NCI-H2029 (cell line): Measurements from ENCODE around the gene RPS21.
"Not testable (repeated sequence)": the region's sequence is repeated elsewhere in the genome, so short reads cannot be mapped to it uniquely, and the experiment has no call there.

Source experiments
- DNase-seq: peaks from one replicate; lab custom pipeline; 2025; lab: John Stamatoyannopoulos, UW

RPS21 gene

GRCh38 chr20:62426059-62426348 lies 39.1 kb downstream of the RPS21 start:
- not testable (repeated sequence) for DNase-seq

GRCh38 chr20:62426699-62427131 lies 39.8 kb downstream of the RPS21 start:
- peak; percentile 24 for DNase-seq

GRCh38 chr20:62427172-62428001 lies 40.5 kb downstream of the RPS21 start, which contains the start of gene RBBP8NL:
Gene RBBP8NL, minus strand, starts transcription at chr20:62427539. Its CDS starts 7,892 bp downstream, at chr20:62419647.
- DNase-seq: peak; percentile 84

GRCh38 chr20:62428002-62428372 lies 41.1 kb downstream of the RPS21 start:
- no peak for DNase-seq

GRCh38 chr20:62428396-62429295 lies 41.7 kb downstream of the RPS21 start:
- DNase-seq: no peak

GRCh38 chr20:62429455-62430310 lies 42.8 kb downstream of the RPS21 start:
- no peak for DNase-seq

GRCh38 chr20:62430311-62430853 lies 43.5 kb downstream of the RPS21 start:
- DNase-seq: no peak

GRCh38 chr20:62430866-62431447 lies 44.1 kb downstream of the RPS21 start:
- no peak for DNase-seq

- DNase-seq: no peak
Measured at GRCh38 chr20:62433658-62434497, 47.0 kb downstream of the RPS21 start.

GRCh38 chr20:62436692-62437091 lies 49.8 kb downstream of the RPS21 start:
- DNase-seq: no peak

GRCh38 chr20:62437496-62437895 lies 50.6 kb downstream of the RPS21 start:
- no peak for DNase-seq

GRCh38 chr20:62437927-62438326 lies 51.0 kb downstream of the RPS21 start:
- DNase-seq: peak; percentile 86
